GM18858 (cell line): Measurements from ENCODE around the gene LIM2.
A peak's percentile ranks its signal among the peaks of the same experiment; 100 is the strongest.
"Not testable (repeated sequence)": the region's sequence is repeated elsewhere in the genome, so short reads cannot be mapped to it uniquely, and the experiment has no call there.

Source experiments
- ATAC-seq: cut with Tn5 transposase; IDR thresholded peaks from one replicate; pipeline ENCODE4 v1.9.1; 2021; ENCODE audit not compliant: unreplicated experiment

Gene LIM2

DNA sequence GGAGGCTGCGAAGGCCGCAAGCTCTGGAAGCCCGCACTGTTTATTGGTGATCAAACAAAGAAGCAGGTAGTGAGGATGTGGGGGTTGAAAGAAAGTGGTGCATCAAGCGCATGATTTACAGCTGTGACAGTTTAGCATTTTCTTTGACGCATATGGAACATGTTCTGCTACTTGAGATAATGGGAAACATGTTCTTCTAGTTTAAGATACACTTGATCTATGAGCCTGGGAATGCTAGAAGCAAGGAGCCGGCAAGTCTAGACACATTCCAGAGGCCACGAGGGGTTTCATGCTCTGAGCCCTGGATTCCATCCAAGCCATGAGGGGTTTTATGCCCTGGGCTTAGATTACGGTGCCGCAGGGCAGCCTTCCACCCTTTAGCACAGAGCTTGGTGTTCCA lies 9.7 kb upstream of the LIM2 start:
- ATAC-seq: not testable (repeated sequence)

- no peak for ATAC-seq
These were observed 8.4 kb upstream of the LIM2 start for GRCh38 chr19:51396175-51396574.

DNA sequence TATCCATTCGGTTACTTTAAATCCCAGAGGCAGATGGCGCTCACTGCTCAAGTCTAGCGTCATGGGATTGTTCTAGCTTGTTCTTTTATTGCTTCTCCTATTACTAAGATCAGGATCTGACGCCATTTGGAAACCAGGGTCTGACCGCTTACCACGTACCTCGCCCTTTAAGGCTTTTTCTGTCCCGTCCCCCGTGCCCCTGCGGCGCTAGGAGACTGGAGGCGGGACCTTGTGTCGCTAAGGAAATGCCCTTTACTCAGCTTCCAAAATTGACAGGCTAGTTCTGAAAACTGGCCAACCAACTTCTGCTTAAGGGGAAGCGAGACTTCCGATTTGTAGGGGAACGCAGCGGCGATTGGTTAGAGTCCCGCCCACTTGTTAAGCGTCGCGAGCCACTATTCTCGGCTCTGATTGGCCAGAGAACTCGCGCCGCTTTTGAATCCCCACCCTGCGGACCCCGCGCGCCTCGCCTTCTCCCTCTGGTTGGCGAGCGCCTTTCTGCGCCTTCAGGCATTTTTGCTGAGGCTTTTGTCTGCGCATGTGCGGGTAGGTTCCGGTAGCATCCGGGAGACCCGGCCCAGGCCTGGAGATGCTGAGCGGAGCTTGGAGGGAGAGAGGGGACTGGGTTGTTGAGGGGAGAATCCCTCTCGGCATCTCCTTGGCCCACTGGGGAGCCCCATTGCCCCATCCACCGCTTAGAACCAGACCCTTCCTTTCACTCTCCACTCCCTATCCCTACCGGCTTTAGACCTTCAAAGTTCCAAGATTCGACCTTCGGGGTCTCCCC lies 6.5 kb upstream of the LIM2 start:
- ATAC-seq: peak; percentile 81

DNA sequence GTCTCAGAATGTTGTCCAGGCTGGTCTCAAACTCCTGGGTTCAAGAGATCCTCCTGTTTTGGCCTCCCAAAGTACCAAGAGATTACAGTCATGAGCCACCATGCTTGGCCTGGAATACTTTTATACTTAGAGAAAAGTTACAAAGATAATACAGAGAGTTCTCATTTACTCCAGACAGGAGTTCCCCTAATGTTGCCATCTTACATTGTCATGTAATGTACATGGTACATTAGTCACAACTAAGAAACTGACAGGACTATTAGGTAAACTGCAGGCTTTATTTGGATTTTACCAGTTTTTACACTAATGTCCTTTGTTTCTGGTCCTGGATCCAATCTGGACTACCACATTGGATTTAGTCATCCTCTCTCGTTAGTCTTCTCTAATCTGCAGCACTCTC lies 4.9 kb upstream of the LIM2 start:
- ATAC-seq: no peak

DNA sequence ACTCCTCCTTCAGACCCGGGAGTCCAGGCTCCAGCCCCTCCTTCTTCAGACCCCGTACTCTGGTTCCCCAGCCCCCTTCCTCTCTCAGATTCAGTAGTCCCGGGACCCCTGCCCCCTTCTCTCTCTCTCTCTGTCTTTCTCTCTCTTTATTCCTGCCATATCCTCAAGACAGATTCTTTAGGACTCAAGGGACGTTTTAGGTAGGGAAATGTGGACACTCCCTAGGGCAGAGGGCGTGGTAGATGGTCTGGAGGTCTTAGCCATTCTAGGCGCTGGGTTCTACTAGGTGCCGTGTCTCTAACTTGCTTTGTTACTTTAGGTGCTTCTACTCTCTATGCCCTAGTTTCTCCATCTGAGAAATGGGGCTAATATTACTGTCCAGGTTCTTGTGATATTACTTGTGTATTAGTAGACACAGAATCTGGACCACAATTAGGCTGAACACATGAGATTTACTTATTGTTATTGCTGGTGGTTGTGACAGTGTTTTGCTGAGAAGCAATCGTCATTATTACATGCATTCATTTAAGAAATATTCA lies 3.4 kb upstream of the LIM2 start:
- ATAC-seq: no peak

GRCh38 chr19:51389143-51389542 lies 1.4 kb upstream of the LIM2 start:
- no peak for ATAC-seq

DNA sequence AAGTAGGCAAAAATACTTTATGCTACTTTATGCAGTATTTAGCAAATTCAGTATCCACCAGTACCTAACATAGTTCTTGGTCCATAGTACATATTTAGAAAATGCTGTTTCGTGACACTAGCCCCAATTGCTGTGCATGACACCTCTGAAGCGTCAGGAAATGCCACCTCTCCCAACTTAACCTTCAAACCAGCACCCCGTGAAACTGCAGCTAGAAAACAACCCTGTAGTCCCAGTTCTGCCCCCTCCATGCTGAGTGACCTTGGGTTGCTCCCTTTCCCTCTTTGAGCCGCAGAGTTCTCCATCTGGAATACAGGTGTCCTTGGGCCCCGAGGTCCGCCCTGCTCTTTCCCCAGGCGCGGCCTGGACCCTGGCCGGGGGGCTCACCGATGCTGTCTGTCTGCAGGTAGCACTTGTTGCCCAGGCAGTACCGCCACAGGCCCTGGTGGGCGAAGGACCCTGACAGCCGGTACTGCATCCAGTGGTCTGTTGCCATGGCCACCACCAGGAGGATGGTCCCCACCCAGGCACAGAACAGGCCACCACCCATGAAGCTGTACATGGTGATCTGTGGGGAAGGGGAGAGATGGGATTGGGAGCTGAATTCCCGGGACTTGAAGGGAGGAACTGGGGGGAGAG lies 773 bp downstream of the LIM2 start:
- ATAC-seq: no peak

DNA sequence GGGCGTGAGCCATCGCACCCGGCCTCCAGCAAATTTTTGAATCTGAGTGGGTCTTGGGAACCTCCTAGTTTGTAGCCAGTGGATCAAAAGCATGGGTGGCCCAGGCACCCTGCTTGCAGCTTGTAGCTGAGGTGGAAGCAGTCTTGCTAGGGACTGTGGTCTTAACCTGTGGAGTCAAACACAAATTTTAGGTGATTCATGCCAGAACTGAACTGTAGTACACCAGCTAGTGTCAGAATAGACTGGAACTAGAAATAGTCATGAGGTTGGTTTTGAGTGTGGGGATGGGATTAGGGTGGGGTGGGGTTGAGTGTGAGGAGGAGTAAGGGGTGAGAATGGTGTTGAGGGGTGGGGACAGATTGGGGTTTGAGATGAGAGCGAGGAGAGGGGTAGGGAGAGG lies 5.8 kb downstream of the LIM2 start:
- ATAC-seq: no peak

DNA sequence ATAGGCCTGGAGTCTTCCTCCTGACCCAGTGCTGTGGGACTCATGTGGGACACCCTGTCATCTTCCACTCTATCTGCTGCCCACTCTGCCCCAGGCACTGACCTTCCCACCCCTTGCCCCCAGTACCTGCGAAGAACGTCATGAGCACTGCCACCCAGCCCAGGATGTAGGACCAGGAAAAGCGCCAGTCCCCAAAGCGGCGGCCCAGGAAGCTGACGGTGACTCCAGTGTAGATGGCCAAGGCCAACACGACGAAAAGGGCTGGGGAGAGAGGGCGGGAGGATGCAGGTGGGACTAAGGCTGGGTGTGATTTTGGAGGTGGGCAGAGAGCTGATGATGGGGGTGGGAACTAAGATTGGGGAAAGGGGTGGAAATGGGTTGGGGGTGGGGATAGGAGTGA lies 7.4 kb downstream of the LIM2 start:
- no peak for ATAC-seq

DNA sequence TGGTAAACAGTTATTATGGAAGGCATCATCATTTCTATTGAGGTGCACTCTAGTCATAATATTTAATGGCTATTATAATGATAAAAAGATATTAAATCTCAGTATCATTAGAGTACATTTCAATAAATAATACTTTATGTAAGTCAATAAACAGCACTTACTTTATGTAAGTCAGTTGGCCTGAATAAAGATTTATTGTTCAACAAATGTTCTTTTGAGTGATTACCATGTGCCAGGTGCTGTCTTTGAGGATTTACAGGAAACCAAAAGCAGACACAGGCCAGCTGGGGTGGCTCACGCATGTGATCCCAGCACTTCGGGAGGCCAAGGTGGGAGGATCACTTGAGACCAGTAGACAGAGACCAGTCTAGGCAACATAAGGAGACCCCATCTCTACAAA lies 10.4 kb downstream of the LIM2 start:
- ATAC-seq: no peak

- ATAC-seq: no peak
These were observed 12.1 kb downstream of the LIM2 start for GRCh38 chr19:51375504-51376221.

GRCh38 chr19:51372649-51373504 lies 14.9 kb downstream of the LIM2 start, which contains the start of gene NKG7:
TSS of gene NKG7 (minus strand) at chr19:51372654. CDS start at chr19:51372535, 119 bp downstream.
- ATAC-seq: no peak

DNA sequence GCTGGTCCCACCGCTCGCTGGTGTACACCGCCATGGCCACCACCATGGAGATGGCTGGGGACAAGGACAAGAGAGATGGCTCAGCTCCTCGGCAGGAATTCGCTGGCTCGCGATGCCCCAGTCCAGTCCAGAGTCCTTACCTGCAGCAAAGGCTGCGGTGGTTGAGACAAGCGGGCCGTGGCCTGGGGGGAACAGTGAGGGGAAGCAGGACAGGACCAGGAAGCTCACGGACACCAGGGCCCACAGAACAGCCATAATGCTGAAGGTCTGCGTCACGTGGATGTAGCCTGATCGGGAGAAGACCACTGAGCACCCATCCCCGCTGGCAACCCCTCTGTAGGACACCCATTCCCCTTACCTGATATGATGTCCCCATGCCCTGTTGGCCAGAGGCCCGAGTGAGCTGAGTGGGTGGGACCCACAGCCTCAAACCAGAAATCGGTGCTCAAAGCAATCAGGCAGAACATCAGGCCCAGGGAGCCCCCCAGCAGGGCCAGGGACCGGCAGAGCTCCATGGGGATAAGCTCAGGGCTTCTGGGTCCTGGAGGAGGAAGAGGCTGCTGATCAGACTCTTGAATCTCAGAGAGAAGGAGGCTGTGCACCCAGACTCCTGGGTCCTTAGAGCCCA lies 15.6 kb downstream of the LIM2 start:
- no peak for ATAC-seq

GRCh38 chr19:51371186-51371690 lies 16.5 kb downstream of the LIM2 start:
- no peak for ATAC-seq

GRCh38 chr19:51370230-51370629 lies 17.5 kb downstream of the LIM2 start:
- ATAC-seq: no peak

DNA sequence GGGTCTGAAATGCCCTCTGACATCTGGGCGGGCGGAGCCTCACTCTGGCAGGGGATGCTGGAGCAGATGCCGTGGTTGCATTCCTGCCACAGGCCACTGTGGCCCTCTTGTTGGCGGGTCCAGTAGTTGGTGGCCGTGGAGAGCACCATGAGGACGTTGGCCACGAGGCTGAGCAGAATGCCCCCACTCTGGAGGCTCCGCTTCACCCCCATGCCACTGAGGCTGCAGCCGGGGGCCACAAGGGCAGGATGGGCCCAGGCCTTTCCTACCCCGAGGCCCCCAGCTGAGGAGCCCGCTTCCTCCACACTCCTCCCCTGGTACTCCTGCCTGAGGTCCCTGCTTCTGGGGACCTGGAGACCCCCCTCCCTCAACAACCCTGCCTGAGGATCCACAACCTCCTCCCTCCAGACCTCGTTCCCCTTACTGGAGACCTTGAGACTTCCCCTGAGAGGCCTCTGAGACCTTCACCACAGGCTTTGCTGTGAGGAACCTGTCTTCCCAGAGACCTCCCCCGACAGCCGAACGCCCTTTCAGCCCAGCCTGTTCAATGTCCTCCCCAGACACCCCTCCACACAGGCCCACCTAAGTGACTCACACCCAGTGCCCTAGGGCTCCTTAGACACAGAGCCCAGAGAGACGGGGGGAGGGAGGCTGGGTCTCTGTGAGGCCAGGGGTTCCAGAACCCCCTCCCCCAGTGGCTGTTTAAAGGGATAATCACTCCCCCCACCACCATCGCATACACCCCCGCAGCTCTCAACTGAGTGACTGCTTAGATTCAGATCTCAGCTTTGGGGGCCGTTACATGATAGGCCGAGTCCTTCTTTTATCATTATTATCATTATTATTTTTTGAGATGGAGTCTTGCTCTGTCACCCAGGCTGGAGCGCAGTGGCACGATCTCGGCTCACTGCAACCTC lies 19.1 kb downstream of the LIM2 start, which contains the start of gene CLDND2:
Gene CLDND2 (minus strand): TSS at position 638 of the 917 bp plus-strand sequence. CDS start 426 bp downstream, at position 212.
- ATAC-seq: no peak

DNA sequence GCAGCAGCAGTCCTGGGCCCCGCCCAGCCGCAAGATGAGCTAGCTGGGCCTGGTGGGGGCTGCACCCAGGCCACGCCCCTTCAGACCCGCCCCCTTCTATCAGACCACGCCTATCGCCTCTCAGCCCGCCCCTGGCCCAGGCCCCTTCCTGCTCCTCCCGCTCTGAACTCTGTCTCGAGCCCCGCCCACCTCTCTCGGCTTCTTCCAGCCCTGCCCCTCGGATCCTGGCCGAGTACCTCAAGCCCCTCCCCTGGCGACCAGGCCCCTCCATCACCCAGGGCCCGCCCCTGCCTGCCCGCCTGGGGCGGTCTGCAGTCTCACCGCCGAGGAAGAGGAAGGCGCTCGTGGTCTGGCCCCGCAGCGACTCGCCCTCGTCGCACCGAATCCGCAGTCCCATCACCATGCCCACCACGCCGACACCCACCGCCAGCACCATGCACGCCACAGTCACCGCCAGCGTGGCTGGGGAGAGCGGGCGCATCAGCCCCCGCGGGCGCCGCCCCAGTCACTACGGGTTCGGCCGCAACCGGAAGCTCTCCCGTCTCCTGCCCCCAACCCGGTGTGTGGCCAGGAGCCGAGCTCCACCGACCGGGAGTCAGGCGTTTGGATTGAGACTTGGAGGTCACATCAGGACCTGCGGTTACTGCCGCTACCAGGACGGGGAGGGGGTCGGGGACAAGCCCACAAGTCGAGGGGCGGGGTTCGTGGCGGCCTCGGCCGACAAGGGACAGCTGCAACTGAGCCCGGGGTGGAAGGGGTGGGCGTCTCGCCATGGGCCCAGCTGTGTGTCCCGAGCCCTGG lies 20.0 kb downstream of the LIM2 start:
- ATAC-seq: peak; percentile 39

DNA sequence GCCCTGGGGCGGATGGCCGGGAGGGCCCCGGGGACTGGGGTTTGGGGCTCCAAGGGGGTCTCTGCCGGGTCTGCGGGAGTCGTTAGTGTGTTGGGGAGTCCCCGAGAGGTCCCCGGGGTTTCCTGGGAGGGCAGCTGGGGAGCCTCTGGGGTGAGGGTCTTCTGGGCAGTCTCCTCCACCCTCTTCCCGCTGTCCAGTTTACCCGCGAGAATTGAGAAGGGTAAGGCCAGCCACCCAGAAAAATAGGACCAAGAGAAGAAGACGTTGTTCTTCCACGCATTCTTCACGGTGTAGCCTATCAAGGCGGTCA lies 20.6 kb downstream of the LIM2 start:
- no peak for ATAC-seq
